Uterus (tissue), 4 donors: ENCODE results near the gene CYSTM1. TPM values are rescaled to one million over a fixed set of nuclear protein-coding genes. Genes with fewer than 3 reads are reported as not detected.

Source experiments
- DNase-seq, 2 donors: peaks; one replicate each; pipeline ENCODE4 v3.0.0-alpha.2; 2019 to 2020
- H3K27ac ChIP-seq, 2 donors: fragments of 200-600 bp; sonication (generic); 1 replicate in 1 of 2; 2 replicates in 1 of 2; pipeline ENCODE4 v1.5.1; 2016 to 2018
- H3K27me3 ChIP-seq, 2 donors: fragments of 200-600 bp; sonication (generic); one replicate each; pipeline ENCODE4 v1.5.1; 2018 to 2019; ENCODE audit warnings: control low read depth in 1 of 2
- H3K36me3 ChIP-seq, 2 donors: fragments of 200-600 bp; sonication (generic); one replicate each; pipeline ENCODE4 v1.5.1; 2019; ENCODE audit warnings: control low read depth in 1 of 2
- H3K4me1 ChIP-seq, 2 donors: fragments of 200-600 bp; sonication (generic); one replicate each; pipeline ENCODE4 v1.5.1; 2018 to 2019; ENCODE audit warnings: control low read depth in 1 of 2
- H3K4me3 ChIP-seq, 2 donors: fragments of 200-600 bp; sonication (generic); 1 replicate in 1 of 2; 2 replicates in 1 of 2; pipeline ENCODE4 v1.5.1; 2018 to 2019; ENCODE audit warnings: mild to moderate bottlenecking in 1 of 2
- H3K9me3 ChIP-seq, 2 donors: fragments of 200-600 bp; sonication (generic); one replicate each; pipeline ENCODE4 v1.5.1; 2019; ENCODE audit warnings: control low read depth in 1 of 2
- CTCF ChIP-seq, 4 experiments: fragments of 200-600 bp in 2 of 4; fragments of 450-650 bp in 2 of 4; sonication (generic) in 2 of 4; IDR thresholded peaks; one replicate each; pipeline ENCODE4 v1.5.1; 2016 to 2019; ENCODE audit warnings: antibody characterized with exemption in 4 of 4, mild to moderate bottlenecking in 2 of 4, moderate library complexity in 1 of 4
- POLR2A ChIP-seq, 2 donors: fragments of 450-650 bp; IDR thresholded peaks; one replicate each; pipeline ENCODE4 v1.6.1; 2016; ENCODE audit warnings: antibody characterized with exemption in 2 of 2, mild to moderate bottlenecking in 1 of 2, moderate library complexity in 1 of 2
- intact Hi-C: fragments of 100-400 bp; cut with DNase I; formaldehyde crosslinking; loops from one replicate; pipeline ENCODE4 v1.15.1; 2023; ENCODE audit warnings: low total_unique reads
- total RNA-seq, 4 donors: library from RNA; depleted of rRNA in 3 of 4; stranded (reverse); fragments of >200 nt in 3 of 4; gene quantifications; one replicate each; pipeline versions ENCODE4 v1.1.0 to v1.2.4, GENCODE V29; 2014 to 2023
- donor health status: DM: yes; HTN: yes; CAD: no.

Gene CYSTM1
- total RNA-seq, 4 donors from 2014 or later = 4.4 to 76.8 (median 45.3) TPM

DNA sequence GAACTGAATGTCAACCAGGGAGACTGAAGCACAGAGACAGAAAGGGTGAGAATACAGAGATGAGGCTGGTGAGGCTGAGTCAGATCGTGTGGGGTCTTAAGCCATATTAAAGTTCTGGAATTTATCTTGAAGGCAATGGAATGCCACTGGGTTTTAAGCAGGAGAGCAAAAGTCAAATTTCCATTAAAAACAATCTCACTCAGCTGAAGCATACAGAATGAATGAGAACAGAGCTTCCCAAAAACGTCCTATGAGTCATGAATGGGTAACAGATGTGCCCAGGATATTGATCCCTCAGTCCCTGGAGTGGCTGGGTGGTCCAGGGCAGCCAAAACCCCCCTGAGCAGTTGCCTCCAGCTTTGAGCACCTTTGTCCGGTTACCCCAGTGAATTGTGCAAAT lies 83.0 kb downstream of the CYSTM1 start:
- no peaks in the 10 kb centered on the region for H3K9me3 ChIP-seq
- no peak for TF ChIP-seq CTCF (IDR thresholded peaks at IDR 0.05)
- no peak for TF ChIP-seq POLR2A (IDR thresholded peaks at IDR 0.05)
- no peak overlapping the region for H3K27ac ChIP-seq
- H3K4me1 ChIP-seq = peaks cover 0 to 5% of the 10 kb centered on the region in 2 donors
- DNase-seq = no peak
- H3K4me3 ChIP-seq = no peak overlapping the region
- H3K27me3 ChIP-seq = no peaks in the 10 kb centered on the region
- H3K36me3 ChIP-seq = no peaks in the 10 kb centered on the region
- intact Hi-C loops = no loop called here

- intact Hi-C loops = no loop called here
- Histone ChIP-seq H3K9me3 (no peaks in the 10 kb centered on the region), H3K27me3 (no peaks in the 10 kb centered on the region), H3K27ac (no peak overlapping the region), H3K4me3 (no peak overlapping the region), H3K4me1 (peaks cover 0 to 5% of the 10 kb centered on the region in 2 donors), H3K36me3 (no peaks in the 10 kb centered on the region)
- DNase-seq = no peak
- TF ChIP-seq CTCF (IDR thresholded peaks at IDR 0.05) = no peak
- no peak for TF ChIP-seq POLR2A (IDR thresholded peaks at IDR 0.05)
Observed at GRCh38 chr5:140258873-140259272, 83.9 kb downstream of the CYSTM1 start.

GRCh38 chr5:140259500-140259899 lies 84.5 kb downstream of the CYSTM1 start:
- Histone ChIP-seq H3K36me3 (no peaks in the 10 kb centered on the region), H3K27ac (no peak overlapping the region), H3K27me3 (no peaks in the 10 kb centered on the region), H3K9me3 (no peaks in the 10 kb centered on the region), H3K4me1 (peaks cover 0 to 5% of the 10 kb centered on the region in 2 donors), H3K4me3 (no peak overlapping the region)
- DNase-seq = no peak
- intact Hi-C loops = no loop called here
- TF ChIP-seq POLR2A (IDR thresholded peaks at IDR 0.05) (no peak), CTCF (IDR thresholded peaks at IDR 0.05) (no peak)

GRCh38 chr5:140260089-140260656 lies 85.2 kb downstream of the CYSTM1 start:
- peaks cover 0 to 5% of the 10 kb centered on the region in 2 donors for H3K4me1 ChIP-seq
- H3K36me3 ChIP-seq = no peaks in the 10 kb centered on the region
- no peaks in the 10 kb centered on the region for H3K9me3 ChIP-seq
- H3K27me3 ChIP-seq = no peaks in the 10 kb centered on the region
- H3K27ac ChIP-seq = peak overlapping the region in 1 of 2 donors; percentile 88
- no peak overlapping the region for H3K4me3 ChIP-seq
- TF ChIP-seq CTCF (IDR thresholded peaks at IDR 0.05) (no peak), POLR2A (IDR thresholded peaks at IDR 0.05) (no peak)
- intact Hi-C loops = no loop called here
- no peak for DNase-seq

DNA sequence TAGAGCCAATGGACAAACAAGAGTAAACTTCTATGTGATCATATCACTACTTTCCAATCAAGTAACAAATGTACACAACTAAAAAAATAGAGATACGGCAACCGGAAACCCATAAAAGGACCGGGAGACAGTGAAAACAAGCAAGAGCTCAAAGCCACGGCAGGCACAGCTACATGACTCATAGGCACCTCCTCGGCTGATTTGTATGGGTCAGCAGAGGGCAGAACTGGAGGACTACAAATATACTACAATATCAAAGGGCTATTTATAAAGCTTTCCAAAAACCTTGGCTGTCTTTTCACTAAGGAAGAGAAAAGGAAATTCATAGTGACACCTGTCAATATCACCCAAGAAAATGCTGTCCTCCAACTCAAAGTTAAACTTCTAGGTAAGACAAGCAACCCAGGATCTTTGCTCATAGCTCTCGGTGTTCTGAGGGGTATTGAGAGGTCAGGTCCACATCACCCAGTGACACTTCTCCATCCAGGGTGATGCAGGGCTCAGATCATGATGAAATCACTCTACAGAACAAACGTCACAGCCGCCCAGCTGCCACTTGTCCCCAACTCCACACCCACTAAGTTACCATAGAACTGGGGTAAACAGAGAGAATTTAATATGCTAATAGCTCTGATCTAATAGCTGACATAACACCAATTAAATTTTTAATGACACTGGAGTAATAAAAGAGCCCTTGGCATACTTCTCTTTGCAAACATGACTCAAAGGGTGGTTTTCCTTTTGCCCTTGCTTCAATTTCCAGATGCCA lies 86.6 kb downstream of the CYSTM1 start:
- intact Hi-C loops = no loop called here
- Histone ChIP-seq H3K36me3 (no peaks in the 10 kb centered on the region), H3K9me3 (no peaks in the 10 kb centered on the region), H3K4me1 (peaks cover 0 to 5% of the 10 kb centered on the region in 2 donors), H3K27ac (peak overlapping the region; percentile 80 to 88), H3K4me3 (peak overlapping the region in 1 of 2 donors; percentile 13), H3K27me3 (no peaks in the 10 kb centered on the region)
- TF ChIP-seq POLR2A (IDR thresholded peaks at IDR 0.05) (no peak), CTCF (IDR thresholded peaks at IDR 0.05) (peak in 1 of 4 experiments; percentile 22)
- peak; percentile 61 to 87 for DNase-seq
